SK-N-MC (cell line): ENCODE measurements around the gene NDUFS7.

ENCODE experiments used
- EZH2 ChIP-seq: fragments of 200-600 bp; sonication (generic); IDR thresholded peaks from one replicate; pipeline ENCODE4 v1.6.1; 2017; ENCODE audit warnings: antibody characterized with exemption
- FOXP2 ChIP-seq: optimal IDR thresholded peaks from 2 replicates; pipeline ENCODE3; 2011; ENCODE audit warnings: mild to moderate bottlenecking, moderate library complexity; ENCODE audit not compliant: insufficient read depth; ENCODE audit errors: extremely low read length, control extremely low read depth
- POLR2AphosphoS5 ChIP-seq: IDR thresholded peaks from 2 replicates; pipeline ENCODE4 v1.6.1; 2012; ENCODE audit warnings: mild to moderate bottlenecking, low read depth, low read length, borderline replicate concordance

GRCh38 chr19:1340681-1341469, 42.8 kb upstream of the NDUFS7 start:
- TF ChIP-seq EZH2: no peak
- no peak for TF ChIP-seq FOXP2
- no peak for TF ChIP-seq POLR2AphosphoS5
